Vagina (tissue), 2 donors: Measurements from ENCODE around the gene NUP210. TPM values are rescaled to one million over a fixed set of nuclear protein-coding genes. Genes with fewer than 3 reads are reported as not detected.

Experiments used
- DNase-seq, 2 donors: peaks; one replicate each; pipeline ENCODE4 v3.0.0-alpha.2; 2017; ENCODE audit errors: extremely low spot score in 2 of 2
- H3K27ac ChIP-seq: fragments of 200-600 bp; sonication (generic); one replicate; pipeline ENCODE4 v1.5.1; 2019
- H3K27me3 ChIP-seq: fragments of 200-600 bp; sonication (generic); one replicate; pipeline ENCODE4 v1.5.1; 2019
- H3K36me3 ChIP-seq, 2 donors: fragments of 200-600 bp; sonication (generic); one replicate each; pipeline ENCODE4 v1.5.1; 2017 to 2019
- H3K4me1 ChIP-seq: fragments of 200-600 bp; sonication (generic); one replicate; pipeline ENCODE4 v1.5.1; 2019
- H3K4me3 ChIP-seq, 2 donors: fragments of 200-600 bp; sonication (generic); 1 replicate in 1 of 2; 2 replicates in 1 of 2; pipeline ENCODE4 v1.5.1; 2016 to 2019
- H3K9me3 ChIP-seq: fragments of 200-600 bp; sonication (generic); one replicate; pipeline ENCODE4 v1.5.1; 2019
- POLR2A ChIP-seq, 2 donors: fragments of 450-650 bp; IDR thresholded peaks; one replicate each; pipeline ENCODE4 v1.6.1; 2017; ENCODE audit warnings: antibody characterized with exemption in 2 of 2, mild to moderate bottlenecking in 2 of 2, moderate library complexity in 2 of 2
- POLR2AphosphoS5 ChIP-seq, 2 donors: sonication (generic); formaldehyde crosslinking; IDR thresholded peaks; one replicate each; pipeline ENCODE4 v1.9.0; 2017; ENCODE audit warnings: antibody characterized with exemption in 2 of 2, mild to moderate bottlenecking in 2 of 2, low read depth in 1 of 2; ENCODE audit not compliant: insufficient read depth in 1 of 2
- intact Hi-C: fragments of 100-400 bp; cut with DNase I; formaldehyde crosslinking; loops from one replicate; pipeline ENCODE4 v1.15.1; 2023
- total RNA-seq: library from RNA; depleted of rRNA; stranded (reverse); fragments of >200 nt; gene quantifications from one replicate; pipeline ENCODE4 v1.2.3, GENCODE V29; 2016
- TF ChIP-seq, protein P1 (sequence below), 3 experiments: fragments of 450-650 bp in 2 of 3; fragments of 200-600 bp in 1 of 3; sonication (generic) in 1 of 3; IDR thresholded peaks; one replicate each; pipeline ENCODE4 v1.5.1; 2017 to 2019; ENCODE audit warnings: antibody characterized with exemption in 3 of 3, mild to moderate bottlenecking in 2 of 3, moderate library complexity in 2 of 3

Gene NUP210
- total RNA-seq, 1 donor from 2014 or later = 10.1 TPM

DNA sequence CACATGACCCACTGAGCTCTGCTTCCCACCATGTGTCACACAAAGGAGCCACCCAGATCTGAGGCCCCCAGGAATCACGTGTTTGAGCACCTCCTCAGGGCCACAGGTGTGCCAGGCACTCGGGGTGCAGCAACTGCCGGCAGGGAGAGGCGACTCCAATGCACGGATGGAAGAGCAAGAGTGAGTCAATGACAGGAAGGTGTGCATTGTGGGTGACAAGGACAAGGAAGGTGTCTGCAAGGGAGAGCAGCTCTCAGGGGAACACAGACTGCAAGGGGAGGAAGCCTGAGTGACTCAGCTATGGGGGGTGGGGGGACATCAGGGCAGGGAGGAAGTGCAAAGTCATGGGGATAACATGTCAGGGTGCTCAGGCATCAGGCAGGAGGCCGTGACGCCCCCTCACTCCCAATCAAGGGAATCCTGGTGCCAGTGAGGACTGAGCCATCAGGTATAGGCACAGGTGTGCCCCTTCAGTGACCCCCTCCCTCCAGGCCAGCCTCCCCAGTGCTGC lies 67.4 kb downstream of the NUP210 start:
- Histone ChIP-seq H3K27ac (no peak overlapping the region), H3K36me3 (no peaks in the 10 kb centered on the region), H3K9me3 (no peaks in the 10 kb centered on the region), H3K27me3 (no peaks in the 10 kb centered on the region), H3K4me3 (no peak overlapping the region), H3K4me1 (no peaks in the 10 kb centered on the region)
- intact Hi-C loops = no loop called here
- DNase-seq = no peak
- TF ChIP-seq, protein P1, sequence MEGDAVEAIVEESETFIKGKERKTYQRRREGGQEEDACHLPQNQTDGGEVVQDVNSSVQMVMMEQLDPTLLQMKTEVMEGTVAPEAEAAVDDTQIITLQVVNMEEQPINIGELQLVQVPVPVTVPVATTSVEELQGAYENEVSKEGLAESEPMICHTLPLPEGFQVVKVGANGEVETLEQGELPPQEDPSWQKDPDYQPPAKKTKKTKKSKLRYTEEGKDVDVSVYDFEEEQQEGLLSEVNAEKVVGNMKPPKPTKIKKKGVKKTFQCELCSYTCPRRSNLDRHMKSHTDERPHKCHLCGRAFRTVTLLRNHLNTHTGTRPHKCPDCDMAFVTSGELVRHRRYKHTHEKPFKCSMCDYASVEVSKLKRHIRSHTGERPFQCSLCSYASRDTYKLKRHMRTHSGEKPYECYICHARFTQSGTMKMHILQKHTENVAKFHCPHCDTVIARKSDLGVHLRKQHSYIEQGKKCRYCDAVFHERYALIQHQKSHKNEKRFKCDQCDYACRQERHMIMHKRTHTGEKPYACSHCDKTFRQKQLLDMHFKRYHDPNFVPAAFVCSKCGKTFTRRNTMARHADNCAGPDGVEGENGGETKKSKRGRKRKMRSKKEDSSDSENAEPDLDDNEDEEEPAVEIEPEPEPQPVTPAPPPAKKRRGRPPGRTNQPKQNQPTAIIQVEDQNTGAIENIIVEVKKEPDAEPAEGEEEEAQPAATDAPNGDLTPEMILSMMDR (IDR thresholded peaks at IDR 0.05) = no peak
- TF ChIP-seq POLR2A (IDR thresholded peaks at IDR 0.05) = no peak

DNA sequence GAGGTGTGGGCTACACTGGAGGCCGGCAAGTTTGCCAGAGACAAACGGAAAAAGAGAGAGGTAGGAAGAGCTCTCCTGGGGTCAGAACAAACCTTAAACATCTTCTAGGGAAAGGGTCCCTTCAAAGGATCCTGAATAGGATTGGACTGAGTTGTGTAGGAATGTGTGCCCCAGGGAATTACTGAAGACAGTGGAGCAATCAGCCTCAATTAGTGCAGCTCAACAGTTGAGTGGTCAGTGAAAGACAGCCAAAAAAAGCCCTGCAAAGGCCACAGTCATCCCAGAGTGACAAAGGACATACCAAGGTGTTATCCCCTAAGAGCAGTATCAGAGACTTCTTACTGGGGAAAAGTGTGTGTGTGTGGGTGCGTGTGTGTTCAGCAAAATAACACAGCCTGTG lies 70.3 kb downstream of the NUP210 start:
- intact Hi-C loops = no loop called here

DNA sequence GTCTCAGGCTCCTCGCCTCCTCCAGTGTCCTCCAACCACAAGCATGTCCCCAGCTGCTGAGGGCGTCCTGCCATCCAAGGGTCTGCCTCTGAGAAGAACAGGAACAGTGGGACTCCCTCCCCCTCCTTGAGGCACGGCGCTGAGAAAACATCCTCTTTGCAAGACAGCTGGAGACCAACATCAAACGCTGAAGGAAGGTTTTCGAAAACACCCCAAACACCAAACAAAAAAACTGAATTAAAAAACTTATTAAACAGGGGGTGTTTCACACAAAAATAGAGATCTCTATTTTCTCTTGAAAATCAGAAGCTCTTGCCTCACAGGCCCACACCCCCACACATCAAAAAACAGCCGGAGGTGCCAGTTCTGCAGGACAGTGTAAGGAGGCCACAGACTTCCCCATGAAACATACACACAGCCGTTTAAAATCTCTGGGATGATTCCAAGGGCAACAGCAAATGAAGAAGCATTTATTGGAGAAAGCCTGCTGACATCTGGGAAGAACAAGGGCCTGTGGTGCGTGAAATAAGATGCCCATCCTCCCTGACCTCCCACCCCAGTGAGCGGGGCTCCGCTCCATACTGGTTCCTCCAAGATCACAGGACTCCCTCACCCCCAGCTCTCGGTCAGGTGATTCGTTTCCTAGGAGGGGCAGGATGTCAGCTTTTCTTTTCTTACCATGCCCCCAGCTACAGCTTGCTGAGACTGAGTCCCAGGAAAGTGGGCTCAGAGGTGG lies 71.3 kb downstream of the NUP210 start:
- H3K4me3 ChIP-seq = no peak overlapping the region
- DNase-seq = no peak
- no peak overlapping the region for H3K27ac ChIP-seq
- no peaks in the 10 kb centered on the region for H3K27me3 ChIP-seq
- intact Hi-C loops = no loop called here
- no peaks in the 10 kb centered on the region for H3K9me3 ChIP-seq
- H3K36me3 ChIP-seq = no peaks in the 10 kb centered on the region
- no peak for TF ChIP-seq POLR2AphosphoS5 (IDR thresholded peaks at IDR 0.05; ENCODE audit: insufficient read depth in 1 of 2, low read depth in 1 of 2)
- TF ChIP-seq, protein P1 (IDR thresholded peaks at IDR 0.05) = no peak
- no peak for TF ChIP-seq POLR2A (IDR thresholded peaks at IDR 0.05)
- H3K4me1 ChIP-seq = no peaks in the 10 kb centered on the region

More for the DNA sequence above, 70.3 kb downstream of the NUP210 start:
- Histone ChIP-seq H3K27ac (no peak overlapping the region), H3K9me3 (no peaks in the 10 kb centered on the region), H3K27me3 (no peaks in the 10 kb centered on the region), H3K4me3 (no peak overlapping the region), H3K4me1 (no peaks in the 10 kb centered on the region), H3K36me3 (no peaks in the 10 kb centered on the region)
- TF ChIP-seq, protein P1 (IDR thresholded peaks at IDR 0.05) = no peak
- TF ChIP-seq POLR2A (IDR thresholded peaks at IDR 0.05) = no peak
- no peak for TF ChIP-seq POLR2AphosphoS5 (IDR thresholded peaks at IDR 0.05; ENCODE audit: insufficient read depth in 1 of 2, low read depth in 1 of 2)
- no peak for DNase-seq

DNA sequence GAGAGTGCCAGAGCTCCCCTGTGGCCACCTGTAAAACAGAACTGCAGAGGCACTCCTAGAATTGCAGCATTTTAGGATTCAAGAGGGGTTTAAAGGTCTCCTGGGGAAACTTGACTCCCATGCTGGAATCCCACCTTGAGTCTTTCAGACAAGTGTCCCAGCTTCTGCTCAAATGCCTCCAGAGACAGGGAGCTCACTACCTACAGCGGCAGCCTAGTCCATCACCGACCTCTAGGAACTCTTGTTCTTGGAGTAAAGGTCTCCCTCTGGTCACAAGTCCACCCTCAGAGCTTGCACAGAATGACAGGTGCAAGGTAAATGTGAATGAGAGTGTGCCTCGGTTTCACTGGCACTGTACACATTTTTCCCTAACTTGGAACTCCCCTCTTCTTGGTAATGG lies 72.0 kb downstream of the NUP210 start:
- intact Hi-C loops = no loop called here

More for the DNA sequence above, 72.0 kb downstream of the NUP210 start:
- no peaks in the 10 kb centered on the region for H3K36me3 ChIP-seq
- no peaks in the 10 kb centered on the region for H3K4me1 ChIP-seq
- DNase-seq = no peak
- no peak overlapping the region for H3K27ac ChIP-seq
- no peak overlapping the region for H3K4me3 ChIP-seq
- no peaks in the 10 kb centered on the region for H3K27me3 ChIP-seq
- TF ChIP-seq POLR2AphosphoS5 (IDR thresholded peaks at IDR 0.05; ENCODE audit: insufficient read depth in 1 of 2, low read depth in 1 of 2) (no peak), POLR2A (IDR thresholded peaks at IDR 0.05) (no peak)
- TF ChIP-seq, protein P1 (IDR thresholded peaks at IDR 0.05) = no peak
- no peaks in the 10 kb centered on the region for H3K9me3 ChIP-seq
